Neutrophil (primary cell): ENCODE results near the gene NHERF1.

Experiments used
- H3K27ac ChIP-seq: fragments of 200-600 bp; sonication (generic); 2 replicates; pipeline ENCODE4 v1.5.1; 2016; ENCODE audit warnings: mild to moderate bottlenecking, moderate library complexity
- H3K27me3 ChIP-seq: fragments of 200-600 bp; sonication (generic); 2 replicates; pipeline ENCODE4 v1.6.0; 2016; ENCODE audit warnings: mild to moderate bottlenecking
- H3K36me3 ChIP-seq: fragments of 200-600 bp; sonication (generic); 2 replicates; pipeline ENCODE4 v1.5.1; 2017
- H3K4me1 ChIP-seq, 2 experiments: fragments of 200-600 bp in 1 of 2; sonication (generic) in 1 of 2; 1 replicate in 1 of 2; 2 replicates in 1 of 2; pipeline versions ENCODE4 v1.5.1 to v1.6.1; 2013 to 2016; ENCODE audit warnings: low read depth in 1 of 2, low read length in 1 of 2, mild to moderate bottlenecking in 1 of 2, moderate library complexity in 1 of 2; ENCODE audit not compliant: control insufficient read depth in 1 of 2, insufficient read depth in 1 of 2
- H3K4me3 ChIP-seq, 2 experiments: fragments of 200-600 bp in 1 of 2; sonication (generic) in 1 of 2; 1 replicate in 1 of 2; 2 replicates in 1 of 2; pipeline ENCODE4 v1.5.1; 2013 to 2016; ENCODE audit warnings: low read depth in 1 of 2, low read length in 1 of 2, mild to moderate bottlenecking in 1 of 2, moderate library complexity in 1 of 2
- H3K9me3 ChIP-seq: fragments of 200-600 bp; sonication (generic); 2 replicates; pipeline ENCODE4 v1.5.1; 2016
- TF ChIP-seq, protein P1 (sequence below): fragments of 200-600 bp; sonication (generic); IDR thresholded peaks from 2 replicates; pipeline ENCODE4 v1.5.1; 2016; ENCODE audit warnings: antibody characterized with exemption

NHERF1 gene

DNA sequence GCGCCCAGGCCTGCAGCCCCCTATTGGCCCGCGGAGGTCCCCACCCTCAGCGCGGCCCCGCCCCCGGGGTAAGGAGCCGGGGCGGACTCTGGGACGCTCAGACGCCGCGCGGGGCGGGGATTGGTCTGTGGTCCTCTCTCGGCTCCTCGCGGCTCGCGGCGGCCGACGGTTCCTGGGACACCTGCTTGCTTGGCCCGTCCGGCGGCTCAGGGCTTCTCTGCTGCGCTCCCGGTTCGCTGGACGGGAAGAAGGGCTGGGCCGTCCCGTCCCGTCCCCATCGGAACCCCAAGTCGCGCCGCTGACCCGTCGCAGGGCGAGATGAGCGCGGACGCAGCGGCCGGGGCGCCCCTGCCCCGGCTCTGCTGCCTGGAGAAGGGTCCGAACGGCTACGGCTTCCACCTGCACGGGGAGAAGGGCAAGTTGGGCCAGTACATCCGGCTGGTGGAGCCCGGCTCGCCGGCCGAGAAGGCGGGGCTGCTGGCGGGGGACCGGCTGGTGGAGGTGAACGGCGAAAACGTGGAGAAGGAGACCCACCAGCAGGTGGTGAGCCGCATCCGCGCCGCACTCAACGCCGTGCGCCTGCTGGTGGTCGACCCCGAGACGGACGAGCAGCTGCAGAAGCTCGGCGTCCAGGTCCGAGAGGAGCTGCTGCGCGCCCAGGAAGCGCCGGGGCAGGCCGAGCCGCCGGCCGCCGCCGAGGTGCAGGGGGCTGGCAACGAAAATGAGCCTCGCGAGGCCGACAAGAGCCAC, at the start of gene NHERF1:
Gene NHERF1 (plus strand): TSS at position 100 of the 750 bp plus-strand sequence. CDS start 219 bp downstream, at position 319.
- Histone ChIP-seq H3K4me1 (peaks cover 80 to 85% of the 10 kb centered on the region in 2 experiments), H3K9me3 (no peaks in the 10 kb centered on the region), H3K4me3 (peak within 1 kb of the TSS; percentile 98 to 99), H3K36me3 (peaks cover 28% of the 10 kb centered on the region), H3K27me3 (no peaks in the 10 kb centered on the region), H3K27ac (peak within 1 kb of the TSS; percentile 92)
- TF ChIP-seq, protein P1, sequence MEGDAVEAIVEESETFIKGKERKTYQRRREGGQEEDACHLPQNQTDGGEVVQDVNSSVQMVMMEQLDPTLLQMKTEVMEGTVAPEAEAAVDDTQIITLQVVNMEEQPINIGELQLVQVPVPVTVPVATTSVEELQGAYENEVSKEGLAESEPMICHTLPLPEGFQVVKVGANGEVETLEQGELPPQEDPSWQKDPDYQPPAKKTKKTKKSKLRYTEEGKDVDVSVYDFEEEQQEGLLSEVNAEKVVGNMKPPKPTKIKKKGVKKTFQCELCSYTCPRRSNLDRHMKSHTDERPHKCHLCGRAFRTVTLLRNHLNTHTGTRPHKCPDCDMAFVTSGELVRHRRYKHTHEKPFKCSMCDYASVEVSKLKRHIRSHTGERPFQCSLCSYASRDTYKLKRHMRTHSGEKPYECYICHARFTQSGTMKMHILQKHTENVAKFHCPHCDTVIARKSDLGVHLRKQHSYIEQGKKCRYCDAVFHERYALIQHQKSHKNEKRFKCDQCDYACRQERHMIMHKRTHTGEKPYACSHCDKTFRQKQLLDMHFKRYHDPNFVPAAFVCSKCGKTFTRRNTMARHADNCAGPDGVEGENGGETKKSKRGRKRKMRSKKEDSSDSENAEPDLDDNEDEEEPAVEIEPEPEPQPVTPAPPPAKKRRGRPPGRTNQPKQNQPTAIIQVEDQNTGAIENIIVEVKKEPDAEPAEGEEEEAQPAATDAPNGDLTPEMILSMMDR: no peak

DNA sequence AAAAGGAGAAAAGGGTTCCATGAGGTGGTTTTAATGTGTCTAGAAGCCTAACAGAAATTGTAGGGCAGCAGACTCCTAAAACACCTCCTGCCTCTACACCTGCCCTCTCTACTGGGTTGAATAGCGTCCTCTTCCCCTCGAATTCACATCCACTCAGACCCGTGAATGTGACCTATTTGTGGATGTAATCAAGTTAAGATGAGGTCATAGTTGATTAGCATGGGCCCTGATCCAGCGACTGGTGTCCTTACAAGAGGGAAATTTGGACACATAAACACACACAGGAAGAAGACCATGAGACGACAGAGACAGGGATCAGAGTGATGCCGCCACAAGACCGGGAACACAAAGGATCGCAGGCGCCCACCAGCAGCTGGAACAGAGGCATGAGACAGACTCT, 49.2 kb upstream of the NHERF1 start:
- Histone ChIP-seq H3K9me3 (no peaks in the 10 kb centered on the region), H3K4me1 (no peaks in the 10 kb centered on the region), H3K36me3 (peaks cover 94% of the 10 kb centered on the region), H3K27ac (no peak overlapping the region), H3K4me3 (no peak overlapping the region), H3K27me3 (no peaks in the 10 kb centered on the region)
- TF ChIP-seq, protein P1: no peak

DNA sequence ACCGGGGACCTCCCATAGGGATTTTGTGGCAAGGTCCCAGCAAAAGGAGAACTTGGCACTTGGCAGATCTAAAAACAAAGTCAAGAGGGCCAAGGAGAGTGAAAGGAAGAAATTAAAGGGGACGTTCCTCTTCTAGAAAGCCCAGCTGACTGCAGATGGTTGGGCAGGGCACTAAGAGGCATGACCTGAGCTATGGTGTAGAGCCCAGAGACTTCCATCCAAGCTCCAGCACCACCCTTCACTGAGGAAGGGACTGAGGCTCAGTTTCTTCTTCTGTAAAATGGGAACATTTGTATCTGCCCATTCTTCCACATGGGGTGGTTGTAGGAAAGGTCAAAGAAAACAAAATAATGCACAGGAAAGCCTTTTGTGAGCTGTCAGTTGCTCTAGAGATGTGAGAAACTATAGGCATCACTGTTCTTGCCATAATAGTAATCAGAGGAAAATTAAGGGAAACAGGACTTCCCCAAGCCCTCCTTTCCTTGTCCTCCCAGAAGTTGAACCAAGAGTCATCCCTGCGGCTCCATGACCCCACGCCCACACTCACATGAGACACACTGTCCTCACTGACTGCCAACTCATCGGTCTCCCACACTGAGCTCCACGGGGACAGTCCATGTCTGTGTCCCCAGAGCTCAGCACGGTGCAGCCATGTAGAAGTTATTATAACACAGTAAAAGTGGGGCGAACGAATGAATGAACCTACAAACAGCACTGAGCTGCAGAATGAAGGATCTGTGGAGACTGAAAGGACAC, 46.1 kb upstream of the NHERF1 start:
- H3K27me3 ChIP-seq: no peaks in the 10 kb centered on the region
- TF ChIP-seq, protein P1: no peak
- no peaks in the 10 kb centered on the region for H3K9me3 ChIP-seq
- no peaks in the 10 kb centered on the region for H3K4me1 ChIP-seq
- H3K27ac ChIP-seq: peak overlapping the region; percentile 40
- H3K36me3 ChIP-seq: peaks cover 74% of the 10 kb centered on the region
- no peak overlapping the region for H3K4me3 ChIP-seq

DNA sequence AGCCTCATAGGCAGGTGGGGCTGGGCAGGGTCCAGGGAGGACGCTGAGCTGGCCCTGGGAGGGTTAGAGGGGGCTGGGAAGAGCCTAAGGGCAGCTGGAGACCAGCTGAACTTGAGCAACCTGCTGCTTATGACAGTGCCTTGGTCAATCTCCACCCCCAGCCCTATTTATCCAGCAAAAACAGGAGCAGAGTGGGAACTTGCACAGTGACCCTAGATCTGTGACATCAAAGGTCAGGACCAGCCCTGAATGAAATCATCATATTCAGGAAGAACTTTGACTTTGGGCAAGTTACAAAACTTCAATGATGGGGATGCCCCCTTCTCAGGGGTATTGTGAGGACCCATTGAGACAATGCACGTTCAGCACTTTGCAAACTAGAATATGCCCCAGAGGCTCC, 45.1 kb upstream of the NHERF1 start:
- peaks cover 64% of the 10 kb centered on the region for H3K36me3 ChIP-seq
- no peak overlapping the region for H3K4me3 ChIP-seq
- no peak overlapping the region for H3K27ac ChIP-seq
- H3K4me1 ChIP-seq: no peaks in the 10 kb centered on the region
- TF ChIP-seq, protein P1: no peak
- no peaks in the 10 kb centered on the region for H3K9me3 ChIP-seq
- no peaks in the 10 kb centered on the region for H3K27me3 ChIP-seq

DNA sequence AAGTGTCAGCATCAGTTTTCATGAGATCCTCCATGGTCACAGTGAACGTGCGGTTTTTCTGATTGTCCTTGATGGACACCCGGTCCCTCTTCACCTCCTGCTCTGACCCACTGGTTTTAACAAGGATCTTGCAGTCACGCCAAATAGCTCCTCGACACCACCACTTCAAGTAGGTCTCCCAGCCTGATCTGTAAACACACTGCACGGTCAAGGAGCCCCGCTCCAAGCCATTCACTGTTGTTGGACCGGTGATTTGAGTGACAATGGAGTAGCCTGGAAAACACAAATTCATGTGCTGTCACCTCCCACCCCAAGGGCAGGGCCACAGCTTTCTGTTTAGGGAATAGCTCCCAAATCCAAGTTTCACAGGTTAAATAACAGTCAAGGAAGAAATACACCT, 43.9 kb upstream of the NHERF1 start:
- Histone ChIP-seq H3K4me3 (no peak overlapping the region), H3K27ac (no peak overlapping the region), H3K4me1 (peaks cover 0 to 2% of the 10 kb centered on the region in 2 experiments), H3K27me3 (no peaks in the 10 kb centered on the region), H3K36me3 (peaks cover 54% of the 10 kb centered on the region), H3K9me3 (no peaks in the 10 kb centered on the region)
- TF ChIP-seq, protein P1: no peak
